Tibial artery (tissue), 4 donors: ENCODE measurements around the gene LRWD1.

Experiments
- DNase-seq, 2 donors: peaks; one replicate each; pipeline ENCODE4 v3.0.0-alpha.2; 2019
- H3K27ac ChIP-seq, 2 donors: fragments of 200-600 bp; sonication (generic) in 1 of 2; 1 replicate in 1 of 2; 2 replicates in 1 of 2; pipeline ENCODE4 v1.5.1; 2018 to 2019; ENCODE audit warnings: mild to moderate bottlenecking in 1 of 2
- H3K27me3 ChIP-seq, 2 donors: fragments of 200-600 bp; sonication (generic) in 1 of 2; one replicate each; pipeline versions ENCODE4 v1.5.1 to v1.6.0; 2016 to 2019
- H3K36me3 ChIP-seq, 3 donors: fragments of 200-600 bp; sonication (generic) in 2 of 3; one replicate each; pipeline ENCODE4 v1.5.1; 2016 to 2019; ENCODE audit warnings: mild to moderate bottlenecking in 2 of 3
- H3K4me1 ChIP-seq, 4 donors: fragments of 200-600 bp; sonication (generic) in 2 of 4; 1 replicate in 3 of 4; 2 replicates in 1 of 4; pipeline ENCODE4 v1.5.1; 2016 to 2019
- H3K4me3 ChIP-seq, 2 donors: fragments of 200-600 bp; sonication (generic) in 1 of 2; 1 replicate in 1 of 2; 2 replicates in 1 of 2; pipeline ENCODE4 v1.5.1; 2018 to 2019; ENCODE audit warnings: mild to moderate bottlenecking in 2 of 2
- H3K9me3 ChIP-seq, 3 donors: fragments of 200-600 bp; sonication (generic) in 1 of 3; one replicate each; pipeline ENCODE4 v1.5.1; 2016 to 2019
- CTCF ChIP-seq, 2 experiments: fragments of 200-600 bp in 1 of 2; fragments of 450-650 bp in 1 of 2; IDR thresholded peaks; one replicate each; pipeline ENCODE4 v1.5.1; 2017 to 2019; ENCODE audit warnings: antibody characterized with exemption in 2 of 2, mild to moderate bottlenecking in 1 of 2, moderate library complexity in 1 of 2
- intact Hi-C: fragments of 100-400 bp; cut with DNase I; formaldehyde crosslinking; loops from one replicate; pipeline ENCODE4 v1.15.0; 2023; ENCODE audit warnings: low total_unique reads

Gene LRWD1

GRCh38 chr7:102464577-102465280 is at the start of gene LRWD1, which contains the start of gene ALKBH4:
Gene LRWD1 (plus strand): TSS chr7:102464984. CDS start chr7:102465081, 97 bp downstream.
Gene ALKBH4 (minus strand): TSS chr7:102464863. CDS start chr7:102464836, 27 bp downstream.
- Histone ChIP-seq H3K27ac (peak within 1 kb of the TSS; percentile 77 to 85), H3K36me3 (peaks cover 0 to 22% (median 4%) of the 10 kb centered on the region in 3 donors), H3K27me3 (no peaks in the 10 kb centered on the region), H3K4me1 (peaks cover 0 to 31% (median 24%) of the 10 kb centered on the region in 4 donors), H3K4me3 (peak within 1 kb of the TSS; percentile 85 to 97), H3K9me3 (no peaks in the 10 kb centered on the region)
- TF ChIP-seq CTCF (IDR thresholded peaks at IDR 0.05) = no peak
- DNase-seq = peak; percentile 92 to 96
- intact Hi-C loops = no loop called here

GRCh38 chr7:102415685-102416225 is 49.0 kb upstream of the LRWD1 start:
- Histone ChIP-seq H3K27me3 (no peaks in the 10 kb centered on the region), H3K9me3 (no peaks in the 10 kb centered on the region), H3K27ac (no peak overlapping the region), H3K4me3 (no peak overlapping the region), H3K4me1 (no peaks in the 10 kb centered on the region), H3K36me3 (peaks cover 38 to 96% (median 65%) of the 10 kb centered on the region in 3 donors)
- no peak for DNase-seq
- no peak for TF ChIP-seq CTCF (IDR thresholded peaks at IDR 0.05)
- intact Hi-C loops = no loop called here

- Histone ChIP-seq H3K27me3 (no peaks in the 10 kb centered on the region), H3K36me3 (peaks cover 38 to 96% (median 63%) of the 10 kb centered on the region in 3 donors), H3K4me3 (no peak overlapping the region), H3K9me3 (no peaks in the 10 kb centered on the region), H3K27ac (no peak overlapping the region), H3K4me1 (no peaks in the 10 kb centered on the region)
- DNase-seq = no peak
- intact Hi-C loops = no loop called here
- no peak for TF ChIP-seq CTCF (IDR thresholded peaks at IDR 0.05)
These were observed 48.4 kb upstream of the LRWD1 start for GRCh38 chr7:102416406-102416805.

- H3K9me3 ChIP-seq = no peaks in the 10 kb centered on the region
- H3K4me3 ChIP-seq = no peak overlapping the region
- H3K36me3 ChIP-seq = peaks cover 43 to 96% (median 59%) of the 10 kb centered on the region in 3 donors
- no peak for DNase-seq
- H3K4me1 ChIP-seq = no peaks in the 10 kb centered on the region
- H3K27ac ChIP-seq = no peak overlapping the region
- intact Hi-C loops = no loop called here
- H3K27me3 ChIP-seq = no peaks in the 10 kb centered on the region
- TF ChIP-seq CTCF (IDR thresholded peaks at IDR 0.05) = no peak
These were observed 47.7 kb upstream of the LRWD1 start for GRCh38 chr7:102417105-102417504.

DNA sequence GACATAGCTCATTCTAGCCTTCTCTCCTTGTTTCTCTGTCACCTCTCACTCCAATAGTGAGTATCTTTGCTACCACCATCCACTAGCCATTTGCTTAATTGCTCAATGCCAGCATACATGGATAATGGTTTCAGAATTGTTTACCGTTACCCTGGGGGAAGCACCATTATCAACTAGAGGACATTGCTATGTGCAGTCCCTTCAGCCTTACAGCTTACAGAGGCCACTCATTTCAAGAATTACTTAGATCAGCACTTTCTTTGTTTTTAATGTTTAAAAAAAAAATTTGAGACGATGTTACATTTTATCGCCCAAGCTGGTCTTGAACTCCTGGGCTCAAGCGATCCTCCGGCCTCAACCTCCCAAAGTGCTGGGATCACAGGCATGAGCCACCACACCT is 46.2 kb upstream of the LRWD1 start:
- TF ChIP-seq CTCF (IDR thresholded peaks at IDR 0.05) = no peak
- H3K27me3 ChIP-seq = no peaks in the 10 kb centered on the region
- H3K36me3 ChIP-seq = peaks cover 34 to 94% (median 52%) of the 10 kb centered on the region in 3 donors
- no peak overlapping the region for H3K27ac ChIP-seq
- no peaks in the 10 kb centered on the region for H3K4me1 ChIP-seq
- intact Hi-C loops = no loop called here
- H3K4me3 ChIP-seq = no peak overlapping the region
- DNase-seq = no peak
- no peaks in the 10 kb centered on the region for H3K9me3 ChIP-seq
